ENCODE data around the gene CEACAM7. TPM values are rescaled to one million over a fixed set of nuclear protein-coding genes. Genes with fewer than 3 reads are reported as not detected.

Gene CEACAM7
- total and polyA plus RNA-seq, 11 donors, result 0.12 to 0.26 TPM; not detected in 9

- Histone ChIP-seq H3K27me3 (peaks cover 0 to 20% (median 0%) of the 10 kb centered on the region in 9 donors), H3K4me1 (no peaks in the 10 kb centered on the region), H3K4me3 (no peak overlapping the region), H3K9me3 (peaks cover 0 to 17% (median 0%) of the 10 kb centered on the region in 12 donors), H3K36me3 (no peaks in the 10 kb centered on the region), H3K27ac (no peak overlapping the region)
- WGBS, 4 donors, result 62 to 71% (median 69%) methylated on average over 3 to 4 of the region's 4 CpGs
- TF ChIP-seq, protein P1, sequence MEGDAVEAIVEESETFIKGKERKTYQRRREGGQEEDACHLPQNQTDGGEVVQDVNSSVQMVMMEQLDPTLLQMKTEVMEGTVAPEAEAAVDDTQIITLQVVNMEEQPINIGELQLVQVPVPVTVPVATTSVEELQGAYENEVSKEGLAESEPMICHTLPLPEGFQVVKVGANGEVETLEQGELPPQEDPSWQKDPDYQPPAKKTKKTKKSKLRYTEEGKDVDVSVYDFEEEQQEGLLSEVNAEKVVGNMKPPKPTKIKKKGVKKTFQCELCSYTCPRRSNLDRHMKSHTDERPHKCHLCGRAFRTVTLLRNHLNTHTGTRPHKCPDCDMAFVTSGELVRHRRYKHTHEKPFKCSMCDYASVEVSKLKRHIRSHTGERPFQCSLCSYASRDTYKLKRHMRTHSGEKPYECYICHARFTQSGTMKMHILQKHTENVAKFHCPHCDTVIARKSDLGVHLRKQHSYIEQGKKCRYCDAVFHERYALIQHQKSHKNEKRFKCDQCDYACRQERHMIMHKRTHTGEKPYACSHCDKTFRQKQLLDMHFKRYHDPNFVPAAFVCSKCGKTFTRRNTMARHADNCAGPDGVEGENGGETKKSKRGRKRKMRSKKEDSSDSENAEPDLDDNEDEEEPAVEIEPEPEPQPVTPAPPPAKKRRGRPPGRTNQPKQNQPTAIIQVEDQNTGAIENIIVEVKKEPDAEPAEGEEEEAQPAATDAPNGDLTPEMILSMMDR (IDR thresholded peaks at IDR 0.05), result no peak
- TF ChIP-seq POLR2A (IDR thresholded peaks at IDR 0.05), result no peak
- no peak for DNase-seq
- intact Hi-C loops (cut with DNase I), result no loop called here
- ATAC-seq, result no peak
Observed at GRCh38 chr19:41689993-41690800, 2.1 kb upstream of the CEACAM7 start.

- TF ChIP-seq, protein P1 (IDR thresholded peaks at IDR 0.05), result no peak
- no peak for TF ChIP-seq POLR2A (IDR thresholded peaks at IDR 0.05)
- Histone ChIP-seq H3K27ac (no peak overlapping the region), H3K27me3 (peaks cover 0 to 22% (median 0%) of the 10 kb centered on the region in 9 donors), H3K4me3 (no peak overlapping the region), H3K9me3 (peaks cover 0 to 17% (median 0%) of the 10 kb centered on the region in 12 donors), H3K4me1 (no peaks in the 10 kb centered on the region), H3K36me3 (no peaks in the 10 kb centered on the region)
- ATAC-seq (no peak), DNase-seq (no peak)
- 54 to 75% (median 60%) methylated on average over 4 of the region's 4 CpGs for WGBS, 4 donors
- intact Hi-C loops (cut with DNase I), result no loop called here
Observed at GRCh38 chr19:41688687-41689086, 617 bp upstream of the CEACAM7 start.

- Histone ChIP-seq H3K4me3 (no peak overlapping the region), H3K36me3 (no peaks in the 10 kb centered on the region), H3K27me3 (peaks cover 0 to 22% (median 0%) of the 10 kb centered on the region in 9 donors), H3K27ac (no peak overlapping the region), H3K9me3 (peaks cover 0 to 12% (median 0%) of the 10 kb centered on the region in 12 donors), H3K4me1 (no peaks in the 10 kb centered on the region)
- 67 to 76% (median 71%) methylated on average over 3 of the region's 3 CpGs for WGBS, 4 donors
- DNase-seq (no peak), ATAC-seq (no peak)
- intact Hi-C loops (cut with DNase I), result no loop called here
- TF ChIP-seq, protein P1 (IDR thresholded peaks at IDR 0.05), result no peak
- no peak for TF ChIP-seq POLR2A (IDR thresholded peaks at IDR 0.05)
Observed at GRCh38 chr19:41687419-41687818, 651 bp downstream of the CEACAM7 start.

DNA sequence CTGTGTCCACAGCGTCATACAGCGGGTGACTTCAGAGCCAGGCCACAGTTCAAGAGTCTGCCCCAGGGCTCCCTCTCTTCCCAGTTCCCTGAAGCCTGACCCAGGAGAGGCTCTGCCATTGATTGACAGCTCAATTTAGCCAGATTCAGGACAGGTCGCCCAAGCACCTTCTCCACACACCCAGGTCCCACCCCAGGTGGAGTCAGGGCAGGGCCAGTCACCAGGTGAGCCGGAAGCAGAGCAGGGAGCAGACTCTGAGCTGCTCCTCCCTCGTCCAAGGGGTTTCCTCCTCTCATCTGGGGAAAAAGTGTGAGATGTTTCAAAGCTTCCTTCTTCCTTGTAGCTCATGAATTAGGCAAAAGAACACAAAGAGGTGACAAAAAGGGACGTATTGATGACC, 5.6 kb downstream of the CEACAM7 start:
- WGBS, 4 donors, result 40 to 56% (median 49%) methylated on average over 4 to 6 of the region's 6 CpGs
- H3K27me3 ChIP-seq, result peaks cover 0 to 22% (median 3%) of the 10 kb centered on the region in 9 donors
- TF ChIP-seq, protein P1 (IDR thresholded peaks at IDR 0.05), result no peak
- no peak for TF ChIP-seq POLR2A (IDR thresholded peaks at IDR 0.05)
- intact Hi-C loops (cut with DNase I), result no loop called here
- H3K36me3 ChIP-seq, result no peaks in the 10 kb centered on the region
- H3K9me3 ChIP-seq, result no peaks in the 10 kb centered on the region
- DNase-seq (no peak), ATAC-seq (no peak)
- no peak overlapping the region for H3K4me3 ChIP-seq
- no peaks in the 10 kb centered on the region for H3K4me1 ChIP-seq
- H3K27ac ChIP-seq, result no peak overlapping the region

Data from heart left ventricle (tissue), 16 donors.